Lower lobe of right lung (tissue), 2 donors: Measurements from ENCODE around the gene TCTN2. TPM values are rescaled to one million over a fixed set of nuclear protein-coding genes. Genes with fewer than 3 reads are reported as not detected.

Experiments used
- ATAC-seq, 2 donors: fragments of 200-7000 bp; cut with Tn5 transposase; one replicate each; pipeline ENCODE4 v1.9.1; 2020 to 2022; ENCODE audit warnings: mild to moderate bottlenecking in 2 of 2, moderate library complexity in 2 of 2
- DNase-seq: peaks from one replicate; pipeline ENCODE4 v3.0.0-alpha.2; 2020
- H3K27ac ChIP-seq: fragments of 200-600 bp; one replicate; pipeline ENCODE4 v1.8.0; 2022
- H3K27me3 ChIP-seq: fragments of 200-600 bp; one replicate; pipeline ENCODE4 v1.8.0; 2022; ENCODE audit warnings: low read depth
- H3K36me3 ChIP-seq: fragments of 200-600 bp; one replicate; pipeline ENCODE4 v1.8.0; 2022; ENCODE audit warnings: mild to moderate bottlenecking
- H3K4me1 ChIP-seq: fragments of 200-600 bp; one replicate; pipeline ENCODE4 v1.8.0; 2022
- H3K4me3 ChIP-seq: fragments of 200-600 bp; one replicate; pipeline ENCODE4 v1.8.0; 2022; ENCODE audit warnings: mild to moderate bottlenecking
- H3K9me3 ChIP-seq: fragments of 200-600 bp; one replicate; pipeline ENCODE4 v1.8.0; 2022
- CTCF ChIP-seq: fragments of 200-600 bp; IDR thresholded peaks from one replicate; pipeline ENCODE4 v1.8.0; 2022; ENCODE audit warnings: antibody characterized with exemption, mild to moderate bottlenecking
- intact Hi-C: fragments of 100-400 bp; cut with DNase I; formaldehyde crosslinking; loops from one replicate; pipeline ENCODE4 v1.11.0; 2022
- total RNA-seq: library from RNA; stranded (reverse); fragmentation: NEBNext Ultra II Directional; extraction: Animal tissue kit (Norgen Biotek cat#: 25700); gene quantifications from one replicate; pipeline ENCODE4 v1.2.1, GENCODE V29; 2021
- donor health status: DM: no; HTN: yes; CAD: no; lungs with severe emphysema.

Gene TCTN2
- total RNA-seq, 1 donor from 2014 or later, result 14.5 TPM

DNA sequence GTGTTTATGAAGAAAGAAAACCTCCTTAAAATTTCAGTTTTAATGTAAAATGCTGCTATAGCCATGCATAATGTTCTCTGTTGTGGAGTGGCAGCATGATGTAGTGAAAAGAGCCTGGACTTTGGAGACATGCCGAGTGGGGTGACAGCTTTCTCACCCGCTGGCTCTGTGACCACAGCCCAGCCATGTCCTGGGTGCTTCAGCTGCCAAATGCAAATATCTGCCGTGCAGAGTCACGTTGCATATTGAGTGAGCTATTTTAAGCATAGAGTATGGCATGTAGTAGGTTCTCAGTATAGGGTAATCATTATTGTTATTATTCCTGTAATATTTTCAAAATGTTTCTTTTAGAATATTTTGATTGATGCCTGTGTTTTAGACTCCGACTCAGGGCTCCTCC is 15.5 kb upstream of the TCTN2 start:
- DNase-seq, result no peak
- intact Hi-C loops, result no loop called here
- Histone ChIP-seq H3K27ac (no peak overlapping the region), H3K4me3 (no peak overlapping the region), H3K9me3 (no peaks in the 10 kb centered on the region), H3K4me1 (no peaks in the 10 kb centered on the region), H3K27me3 (no peaks in the 10 kb centered on the region), H3K36me3 (peaks cover 75% of the 10 kb centered on the region)
- no peak for ATAC-seq
- no peak for TF ChIP-seq CTCF

DNA sequence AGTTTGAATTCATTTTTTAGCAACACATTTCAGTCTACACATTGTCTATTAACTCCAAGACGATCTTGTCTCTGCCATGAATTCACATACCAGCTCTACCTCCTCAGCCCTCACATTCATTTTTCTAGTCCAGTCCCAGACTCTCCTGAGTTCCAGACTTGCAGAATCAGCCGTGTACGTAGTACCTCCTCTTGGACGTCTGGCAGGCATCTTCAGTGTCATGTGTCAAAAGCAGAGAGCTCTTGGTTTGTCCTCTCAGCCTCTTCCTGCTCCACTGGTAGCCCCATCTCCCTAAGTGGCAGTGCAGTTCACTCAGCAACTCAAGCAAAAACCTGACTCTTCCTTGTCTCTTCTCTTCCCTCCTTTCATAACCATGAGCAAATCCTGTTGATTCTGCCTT is 14.5 kb upstream of the TCTN2 start:
- H3K27me3 ChIP-seq, result no peaks in the 10 kb centered on the region
- no peak for TF ChIP-seq CTCF
- peaks cover 73% of the 10 kb centered on the region for H3K36me3 ChIP-seq
- H3K4me1 ChIP-seq, result no peaks in the 10 kb centered on the region
- no peak overlapping the region for H3K27ac ChIP-seq
- ATAC-seq (no peak), DNase-seq (no peak)
- no peaks in the 10 kb centered on the region for H3K9me3 ChIP-seq
- H3K4me3 ChIP-seq, result no peak overlapping the region
- intact Hi-C loops, result no loop called here

DNA sequence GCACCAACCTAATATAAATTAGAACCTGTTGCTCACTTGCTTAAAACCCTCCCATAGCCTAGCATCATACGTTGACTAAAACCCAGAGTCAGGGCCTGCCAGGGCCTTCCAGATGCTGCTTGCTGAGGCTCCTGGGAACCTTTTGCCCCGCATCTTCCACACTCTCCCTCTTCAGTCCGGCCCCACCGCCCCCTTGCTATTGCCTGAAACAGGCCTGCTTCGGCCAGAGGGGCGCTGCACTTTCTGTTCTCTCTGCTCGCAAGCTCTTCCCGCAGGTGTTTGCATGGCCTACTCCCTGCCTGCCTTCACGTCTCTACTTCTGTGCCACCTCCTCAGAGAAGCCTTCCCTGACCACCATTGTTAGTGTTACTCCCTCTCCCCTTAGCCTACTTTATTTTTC is 13.7 kb upstream of the TCTN2 start:
- Histone ChIP-seq H3K4me3 (no peak overlapping the region), H3K27me3 (no peaks in the 10 kb centered on the region), H3K4me1 (no peaks in the 10 kb centered on the region), H3K36me3 (peaks cover 67% of the 10 kb centered on the region), H3K9me3 (no peaks in the 10 kb centered on the region), H3K27ac (no peak overlapping the region)
- no peak for TF ChIP-seq CTCF
- ATAC-seq, result no peak
- no peak for DNase-seq
- intact Hi-C loops, result no loop called here

- Histone ChIP-seq H3K27ac (no peak overlapping the region), H3K9me3 (no peaks in the 10 kb centered on the region), H3K27me3 (no peaks in the 10 kb centered on the region), H3K4me3 (no peak overlapping the region), H3K36me3 (peaks cover 48% of the 10 kb centered on the region), H3K4me1 (no peaks in the 10 kb centered on the region)
- DNase-seq, result no peak
- TF ChIP-seq CTCF, result no peak
- intact Hi-C loops, result no loop called here
- no peak for ATAC-seq
Observed at GRCh38 chr12:123659996-123660727, 10.8 kb upstream of the TCTN2 start.

- Histone ChIP-seq H3K9me3 (no peaks in the 10 kb centered on the region), H3K27me3 (no peaks in the 10 kb centered on the region), H3K36me3 (no peaks in the 10 kb centered on the region), H3K4me3 (no peak overlapping the region), H3K4me1 (peaks cover 14% of the 10 kb centered on the region), H3K27ac (no peak overlapping the region)
- intact Hi-C loops, result no loop called here
- DNase-seq (no peak), ATAC-seq (no peak)
- TF ChIP-seq CTCF, result no peak
Observed at GRCh38 chr12:123667771-123668170, 3.1 kb upstream of the TCTN2 start.
